ES-I3 (cell line): Measurements from ENCODE around the gene ZDHHC1.
A peak's percentile ranks its signal among the peaks of the same experiment; 100 is the strongest.

ENCODE experiments used
- H3K36me3 ChIP-seq: 2 replicates; pipeline ENCODE4 v1.6.1; 2013; ENCODE audit warnings: mild to moderate bottlenecking, low read length, control low read depth, moderate library complexity; ENCODE audit not compliant: insufficient read depth
- H3K4me1 ChIP-seq: 2 replicates; pipeline ENCODE4 v1.6.1; 2013; ENCODE audit warnings: mild to moderate bottlenecking, control low read depth, low read length; ENCODE audit not compliant: insufficient read depth
- H3K9ac ChIP-seq: 2 replicates; pipeline ENCODE4 v1.6.1; 2013; ENCODE audit warnings: low read depth, mild to moderate bottlenecking, low read length, moderate library complexity
- H3K9me3 ChIP-seq: 2 replicates; pipeline ENCODE4 v1.6.1; 2013; ENCODE audit warnings: mild to moderate bottlenecking, low read length, moderate library complexity; ENCODE audit not compliant: control insufficient read depth, insufficient read depth

Gene ZDHHC1

GRCh38 chr16:67399749-67400704, 16.2 kb downstream of the ZDHHC1 start:
- Histone ChIP-seq H3K9me3 (no peaks in the 10 kb centered on the region), H3K9ac (no peak overlapping the region), H3K36me3 (no peaks in the 10 kb centered on the region), H3K4me1 (peaks cover 11% of the 10 kb centered on the region; the same call in 1 of the 2 replicates)

- Histone ChIP-seq H3K36me3 (no peaks in the 10 kb centered on the region), H3K9ac (no peak overlapping the region), H3K9me3 (no peaks in the 10 kb centered on the region), H3K4me1 (peaks cover 13% of the 10 kb centered on the region; the same call in 1 of the 2 replicates)
Observed at GRCh38 chr16:67399218-67399733, 17.0 kb downstream of the ZDHHC1 start.

- peaks cover 13% of the 10 kb centered on the region; the same call in 1 of the 2 replicates for H3K4me1 ChIP-seq
- H3K36me3 ChIP-seq = no peaks in the 10 kb centered on the region
- H3K9ac ChIP-seq = no peak overlapping the region
- H3K9me3 ChIP-seq = no peaks in the 10 kb centered on the region
Observed at GRCh38 chr16:67398546-67399217, 17.6 kb downstream of the ZDHHC1 start.

GRCh38 chr16:67397812-67398545, 18.3 kb downstream of the ZDHHC1 start:
- H3K36me3 ChIP-seq = no peaks in the 10 kb centered on the region
- no peaks in the 10 kb centered on the region for H3K9me3 ChIP-seq
- peaks cover 13% of the 10 kb centered on the region; the same call in 1 of the 2 replicates for H3K4me1 ChIP-seq
- H3K9ac ChIP-seq = no peak overlapping the region

- Histone ChIP-seq H3K9ac (no peak overlapping the region), H3K36me3 (no peaks in the 10 kb centered on the region), H3K9me3 (no peaks in the 10 kb centered on the region), H3K4me1 (peaks cover 13% of the 10 kb centered on the region; the same call in 1 of the 2 replicates)
Observed at GRCh38 chr16:67397036-67397801, 19.1 kb downstream of the ZDHHC1 start.

- Histone ChIP-seq H3K36me3 (no peaks in the 10 kb centered on the region), H3K9ac (no peak overlapping the region), H3K9me3 (no peaks in the 10 kb centered on the region), H3K4me1 (peaks cover 13% of the 10 kb centered on the region; the same call in 1 of the 2 replicates)
Observed at GRCh38 chr16:67396159-67397035, 19.9 kb downstream of the ZDHHC1 start.

- H3K9ac ChIP-seq = no peak overlapping the region
- H3K36me3 ChIP-seq = no peaks in the 10 kb centered on the region
- peaks cover 13% of the 10 kb centered on the region; the same call in 1 of the 2 replicates for H3K4me1 ChIP-seq
- H3K9me3 ChIP-seq = no peaks in the 10 kb centered on the region
Observed at GRCh38 chr16:67395458-67396158, 20.7 kb downstream of the ZDHHC1 start.

GRCh38 chr16:67395105-67395457, 21.2 kb downstream of the ZDHHC1 start:
- peaks cover 13% of the 10 kb centered on the region; the same call in 1 of the 2 replicates for H3K4me1 ChIP-seq
- H3K9ac ChIP-seq = peak overlapping the region; percentile 39; the same call in 1 of the 2 replicates
- no peaks in the 10 kb centered on the region for H3K36me3 ChIP-seq
- no peaks in the 10 kb centered on the region for H3K9me3 ChIP-seq

GRCh38 chr16:67394155-67395104, 21.8 kb downstream of the ZDHHC1 start:
- Histone ChIP-seq H3K9ac (peak overlapping the region; percentile 39), H3K4me1 (peaks cover 13% of the 10 kb centered on the region; the same call in 1 of the 2 replicates), H3K9me3 (no peaks in the 10 kb centered on the region), H3K36me3 (no peaks in the 10 kb centered on the region)

- H3K36me3 ChIP-seq = no peaks in the 10 kb centered on the region
- peak overlapping the region; percentile 39; the same call in 1 of the 2 replicates for H3K9ac ChIP-seq
- H3K9me3 ChIP-seq = no peaks in the 10 kb centered on the region
- peaks cover 13% of the 10 kb centered on the region; the same call in 1 of the 2 replicates for H3K4me1 ChIP-seq
Observed at GRCh38 chr16:67393788-67394154, 22.5 kb downstream of the ZDHHC1 start.

GRCh38 chr16:67393111-67393787, 23.0 kb downstream of the ZDHHC1 start, which contains the start of gene TPPP3:
TSS of gene TPPP3 (minus strand) at chr16:67393498. CDS start at chr16:67391111, 2,387 bp downstream.
- peaks cover 13% of the 10 kb centered on the region; the same call in 1 of the 2 replicates for H3K4me1 ChIP-seq
- H3K9me3 ChIP-seq = no peaks in the 10 kb centered on the region
- H3K9ac ChIP-seq = peak within 1 kb of the TSS; percentile 42
- no peaks in the 10 kb centered on the region for H3K36me3 ChIP-seq
